Effector memory CD8-positive, alpha-beta T cell (primary cell): ENCODE measurements around the gene PPFIBP1.
"Not testable (repeated sequence)": the region's sequence is repeated elsewhere in the genome, so short reads cannot be mapped to it uniquely, and the experiment has no call there.

Source experiments
- ATAC-seq: fragments of 150-1000 bp; cut with Tn5 transposase; replicated peaks from 2 replicates; pipeline ENCODE4 v1.10.0; 2021; ENCODE audit warnings: mild to moderate bottlenecking, moderate library complexity
- DNase-seq, 3 experiments: peaks; one replicate each; pipeline ENCODE4 v3.0.0; 2021
- H3K27ac Mint-ChIP-seq, 2 donors: one replicate each; pipeline ENCODE4 v1.8.0; 2022; ENCODE audit warnings: mild to moderate bottlenecking in 2 of 2, mixed read lengths in 2 of 2, moderate library complexity in 2 of 2
- H3K27me3 Mint-ChIP-seq, 2 donors: one replicate each; pipeline ENCODE4 v1.8.0; 2022; ENCODE audit warnings: mixed read lengths in 2 of 2
- H3K36me3 Mint-ChIP-seq: one replicate; pipeline ENCODE4 v1.8.0; 2022; ENCODE audit warnings: mild to moderate bottlenecking, moderate library complexity, mixed read lengths; ENCODE audit not compliant: insufficient read depth
- H3K4me1 Mint-ChIP-seq, 2 donors: one replicate each; pipeline ENCODE4 v1.8.0; 2022; ENCODE audit warnings: low read depth in 2 of 2, mixed read lengths in 2 of 2
- H3K4me3 Mint-ChIP-seq, 2 donors: one replicate each; pipeline ENCODE4 v1.8.0; 2022; ENCODE audit warnings: mild to moderate bottlenecking in 2 of 2, mixed read lengths in 2 of 2, moderate library complexity in 2 of 2
- H3K9me3 Mint-ChIP-seq, 2 donors: one replicate each; pipeline ENCODE4 v1.8.0; 2022; ENCODE audit warnings: mixed read lengths in 2 of 2

Gene PPFIBP1

DNA sequence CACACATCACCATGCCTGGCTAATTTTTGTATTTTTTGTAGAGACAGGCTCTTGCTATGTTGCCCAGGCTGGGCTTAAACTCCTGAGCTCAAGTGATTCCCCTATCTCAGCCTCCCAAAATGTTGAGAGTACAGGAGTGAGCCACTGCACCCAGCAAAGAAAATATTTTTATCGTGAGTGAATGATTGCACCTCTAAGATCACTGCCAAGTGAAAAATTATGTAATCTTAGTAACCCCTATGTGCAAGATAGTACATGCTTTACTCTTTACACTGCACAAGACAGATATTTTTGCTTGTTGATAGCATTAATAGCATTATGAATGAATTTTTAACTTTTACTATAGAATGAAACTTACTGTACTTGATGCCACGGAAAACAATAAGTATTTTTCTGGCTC is 183.2 kb downstream of the PPFIBP1 start:
- ATAC-seq: no peak
- Mint-ChIP-seq H3K36me3 (peaks cover 13% of the 10 kb centered on the region), H3K27me3 (no peaks in the 10 kb centered on the region), H3K27ac (no peak overlapping the region), H3K4me3 (no peak overlapping the region), H3K9me3 (no peaks in the 10 kb centered on the region), H3K4me1 (peaks cover 14 to 19% of the 10 kb centered on the region in 2 donors)
- no peak for DNase-seq

DNA sequence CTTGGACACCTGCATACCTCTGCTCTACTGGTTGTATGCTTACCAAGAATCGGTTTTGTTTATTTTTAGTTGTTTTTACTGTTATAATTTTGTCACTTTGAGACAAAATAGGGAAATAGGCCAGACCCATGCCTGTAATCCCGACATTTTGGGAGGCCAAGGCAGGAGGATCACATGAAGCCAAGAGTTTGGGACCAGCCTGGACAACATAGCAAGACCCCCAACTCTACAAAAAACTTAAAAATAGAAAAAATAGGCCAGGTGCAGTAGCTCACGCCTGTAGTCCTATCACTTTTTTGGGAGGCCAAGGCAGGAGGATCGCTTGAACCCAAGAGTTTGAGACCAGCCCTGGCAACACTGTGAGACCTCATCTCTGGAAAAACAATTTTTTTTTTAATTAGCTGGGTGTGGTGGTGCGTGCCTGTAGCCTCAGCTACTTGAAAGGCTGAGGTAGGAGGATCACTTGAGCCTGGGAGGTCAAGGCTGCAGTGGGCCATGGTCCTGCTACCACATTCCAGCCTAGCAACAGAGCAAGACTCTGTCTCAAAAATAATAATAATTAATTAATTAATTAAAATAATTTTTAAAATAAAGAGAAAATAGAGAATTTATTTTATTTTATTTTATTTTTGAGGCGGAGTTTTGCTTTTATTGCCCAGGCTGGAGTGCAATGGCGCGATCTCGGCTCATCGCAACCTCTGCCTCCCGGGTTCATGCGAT is 185.4 kb downstream of the PPFIBP1 start:
- ATAC-seq: no peak
- H3K4me3 Mint-ChIP-seq: peak overlapping the region; percentile 92 to 98
- H3K27me3 Mint-ChIP-seq: no peaks in the 10 kb centered on the region
- no peak for DNase-seq
- H3K9me3 Mint-ChIP-seq: no peaks in the 10 kb centered on the region
- H3K27ac Mint-ChIP-seq: no peak overlapping the region
- peaks cover 22 to 34% of the 10 kb centered on the region in 2 donors for H3K4me1 Mint-ChIP-seq
- H3K36me3 Mint-ChIP-seq: peaks cover 17% of the 10 kb centered on the region

- peak overlapping the region; percentile 94 to 98 for H3K27ac Mint-ChIP-seq
- peaks cover 18% of the 10 kb centered on the region for H3K36me3 Mint-ChIP-seq
- H3K4me3 Mint-ChIP-seq: peak overlapping the region; percentile 92 to 98
- H3K9me3 Mint-ChIP-seq: no peaks in the 10 kb centered on the region
- H3K27me3 Mint-ChIP-seq: no peaks in the 10 kb centered on the region
- no peak for DNase-seq
- peaks cover 22 to 34% of the 10 kb centered on the region in 2 donors for H3K4me1 Mint-ChIP-seq
- peak; percentile 41 for ATAC-seq
These were observed 186.1 kb downstream of the PPFIBP1 start for GRCh38 chr12:27709932-27710591.

- Mint-ChIP-seq H3K36me3 (peaks cover 18% of the 10 kb centered on the region), H3K27ac (peak within 1 kb of the TSS; percentile 94 to 98), H3K9me3 (no peaks in the 10 kb centered on the region), H3K27me3 (no peaks in the 10 kb centered on the region), H3K4me3 (peak within 1 kb of the TSS; percentile 92 to 98), H3K4me1 (peaks cover 22 to 34% of the 10 kb centered on the region in 2 donors)
- peak; percentile 96 for ATAC-seq
- peak; percentile 86 to 91 (median 88) for DNase-seq
These were observed 186.7 kb downstream of the PPFIBP1 start, which contains the start of gene MRPS35 for GRCh38 chr12:27710592-27711316. TSS of gene MRPS35 (plus strand) at chr12:27710832. CDS start at chr12:27710844, 12 bp downstream.

DNA sequence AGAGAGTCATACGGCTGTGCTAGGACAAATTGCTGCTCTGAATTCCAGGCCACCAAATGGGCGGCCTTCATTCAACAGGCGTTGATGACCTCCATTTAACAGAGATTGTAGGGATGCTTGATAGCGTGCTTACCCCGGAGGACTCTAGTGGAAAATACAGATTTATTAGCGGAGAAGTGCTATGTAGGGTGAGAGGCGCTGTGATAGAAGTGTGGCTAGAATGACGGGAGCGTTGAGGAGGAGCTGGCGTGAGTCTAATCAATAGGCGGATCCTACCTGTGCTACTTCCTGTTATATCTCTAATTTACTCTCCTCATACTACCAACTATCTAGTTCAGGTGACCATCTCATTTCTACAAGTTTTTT is 187.3 kb downstream of the PPFIBP1 start:
- Mint-ChIP-seq H3K4me1 (peaks cover 22 to 34% of the 10 kb centered on the region in 2 donors), H3K27me3 (no peaks in the 10 kb centered on the region), H3K4me3 (peak overlapping the region; percentile 92 to 98), H3K27ac (peak overlapping the region; percentile 94 to 98), H3K36me3 (peaks cover 18% of the 10 kb centered on the region), H3K9me3 (no peaks in the 10 kb centered on the region)
- peak in 1 of 3 experiments; percentile 2 for DNase-seq
- ATAC-seq: no peak

GRCh38 chr12:27711967-27712366 is 188.0 kb downstream of the PPFIBP1 start:
- H3K27ac Mint-ChIP-seq: peak overlapping the region in 1 of 2 donors; percentile 94

GRCh38 chr12:27723212-27723611 is 199.2 kb downstream of the PPFIBP1 start:
- Mint-ChIP-seq H3K27me3 (no peaks in the 10 kb centered on the region), H3K9me3 (no peaks in the 10 kb centered on the region), H3K4me3 (no peak overlapping the region), H3K4me1 (peaks cover 1 to 6% of the 10 kb centered on the region in 2 donors), H3K36me3 (peaks cover 76% of the 10 kb centered on the region), H3K27ac (no peak overlapping the region)
- ATAC-seq (no peak), DNase-seq (no peak)

More at GRCh38 chr12:27711967-27712366, 188.0 kb downstream of the PPFIBP1 start:
- no peaks in the 10 kb centered on the region for H3K27me3 Mint-ChIP-seq
- peak overlapping the region; percentile 92 to 98 for H3K4me3 Mint-ChIP-seq
- H3K4me1 Mint-ChIP-seq: peaks cover 22 to 34% of the 10 kb centered on the region in 2 donors
- ATAC-seq (no peak), DNase-seq (no peak)
- H3K36me3 Mint-ChIP-seq: peaks cover 20% of the 10 kb centered on the region
- H3K9me3 Mint-ChIP-seq: no peaks in the 10 kb centered on the region

GRCh38 chr12:27730097-27730588 is 206.1 kb downstream of the PPFIBP1 start:
- peaks cover 0 to 1% of the 10 kb centered on the region in 2 donors for H3K4me1 Mint-ChIP-seq

DNA sequence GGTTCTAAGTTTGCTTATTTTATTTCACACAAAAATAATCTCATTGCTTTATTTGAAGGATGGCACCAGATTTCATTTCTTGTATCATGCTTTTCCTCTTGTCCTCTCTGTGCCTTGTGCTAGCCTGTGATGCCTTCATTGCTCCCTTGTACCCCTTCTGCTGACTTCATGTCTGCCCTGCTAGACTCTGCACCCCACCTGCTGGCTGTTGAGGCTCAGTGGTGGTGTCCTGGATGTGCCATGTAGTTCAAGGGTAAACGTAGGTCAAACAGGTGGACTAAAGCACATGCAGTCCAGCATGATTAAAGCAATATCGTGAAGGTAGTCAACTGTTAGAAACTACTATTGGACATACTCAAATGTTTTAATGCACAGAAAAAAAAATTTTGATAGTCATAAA is 208.3 kb downstream of the PPFIBP1 start:
- Mint-ChIP-seq H3K4me1 (no peaks in the 10 kb centered on the region), H3K27ac (no peak overlapping the region)
- ATAC-seq: no peak

More at GRCh38 chr12:27730097-27730588, 206.1 kb downstream of the PPFIBP1 start:
- H3K4me3 Mint-ChIP-seq: no peak overlapping the region
- H3K27me3 Mint-ChIP-seq: no peaks in the 10 kb centered on the region
- DNase-seq: no peak
- no peaks in the 10 kb centered on the region for H3K9me3 Mint-ChIP-seq
- ATAC-seq: no peak
- peaks cover 55% of the 10 kb centered on the region for H3K36me3 Mint-ChIP-seq
- no peak overlapping the region for H3K27ac Mint-ChIP-seq

GRCh38 chr12:27733052-27733656 is 209.1 kb downstream of the PPFIBP1 start:
- Mint-ChIP-seq H3K27me3 (no peaks in the 10 kb centered on the region), H3K4me1 (peaks cover 0 to 3% of the 10 kb centered on the region in 2 donors), H3K36me3 (peaks cover 56% of the 10 kb centered on the region), H3K9me3 (no peaks in the 10 kb centered on the region), H3K4me3 (no peak overlapping the region), H3K27ac (no peak overlapping the region)
- DNase-seq (peak in 2 of 3 experiments; percentile 12 to 17), ATAC-seq (peak; percentile 70)

More for the DNA sequence above, 208.3 kb downstream of the PPFIBP1 start:
- H3K27me3 Mint-ChIP-seq: no peaks in the 10 kb centered on the region
- H3K4me3 Mint-ChIP-seq: no peak overlapping the region
- DNase-seq: no peak
- H3K36me3 Mint-ChIP-seq: peaks cover 47% of the 10 kb centered on the region
- H3K9me3 Mint-ChIP-seq: no peaks in the 10 kb centered on the region

DNA sequence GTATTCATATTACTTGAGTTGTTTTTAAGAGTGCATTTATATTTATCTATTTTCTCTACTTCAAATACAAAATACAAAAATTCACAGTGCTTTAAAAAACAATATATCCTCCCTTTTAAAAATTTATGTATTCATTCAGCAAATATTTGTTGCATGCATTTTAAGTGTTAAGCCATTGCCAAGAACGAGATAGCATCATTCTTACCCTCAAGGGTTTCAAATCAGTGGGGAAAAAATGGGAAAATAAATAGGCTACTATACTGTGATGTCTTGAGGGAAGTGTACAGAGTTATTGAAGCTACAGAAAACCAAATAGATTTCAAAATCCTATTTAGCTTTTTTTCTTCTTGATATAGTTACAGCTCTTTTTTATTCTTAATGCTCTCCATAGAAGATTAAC is 209.8 kb downstream of the PPFIBP1 start:
- peaks cover 60% of the 10 kb centered on the region for H3K36me3 Mint-ChIP-seq
- H3K27me3 Mint-ChIP-seq: no peaks in the 10 kb centered on the region
- H3K4me1 Mint-ChIP-seq: peaks cover 0 to 3% of the 10 kb centered on the region in 2 donors
- H3K4me3 Mint-ChIP-seq: no peak overlapping the region
- no peak for DNase-seq
- no peaks in the 10 kb centered on the region for H3K9me3 Mint-ChIP-seq
- H3K27ac Mint-ChIP-seq: no peak overlapping the region
- ATAC-seq: no peak

DNA sequence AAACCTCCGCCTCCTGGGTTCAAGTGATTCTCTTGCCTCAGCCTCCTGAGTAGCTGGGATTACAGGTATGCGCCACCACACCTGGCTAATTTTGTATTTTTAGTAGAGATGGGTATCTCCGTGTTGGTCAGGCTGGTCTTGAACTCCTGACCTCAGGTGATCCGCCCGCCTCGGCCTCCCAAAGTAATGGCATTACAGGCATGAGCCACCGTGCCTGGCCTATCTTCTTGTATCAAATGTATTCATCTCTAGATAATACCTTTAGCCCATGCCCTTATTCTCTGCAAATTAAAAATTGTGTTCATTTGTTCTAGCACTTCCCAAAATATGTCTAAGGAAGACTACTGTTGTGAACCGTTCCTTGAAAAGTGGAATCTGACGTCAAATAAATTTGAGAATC is 210.3 kb downstream of the PPFIBP1 start:
- not testable (repeated sequence) for ATAC-seq, H3K9me3 Mint-ChIP-seq, H3K4me3 Mint-ChIP-seq, DNase-seq, H3K27ac Mint-ChIP-seq, H3K27me3 Mint-ChIP-seq, H3K4me1 Mint-ChIP-seq
- H3K36me3 Mint-ChIP-seq: peaks cover 62% of the 10 kb centered on the region

DNA sequence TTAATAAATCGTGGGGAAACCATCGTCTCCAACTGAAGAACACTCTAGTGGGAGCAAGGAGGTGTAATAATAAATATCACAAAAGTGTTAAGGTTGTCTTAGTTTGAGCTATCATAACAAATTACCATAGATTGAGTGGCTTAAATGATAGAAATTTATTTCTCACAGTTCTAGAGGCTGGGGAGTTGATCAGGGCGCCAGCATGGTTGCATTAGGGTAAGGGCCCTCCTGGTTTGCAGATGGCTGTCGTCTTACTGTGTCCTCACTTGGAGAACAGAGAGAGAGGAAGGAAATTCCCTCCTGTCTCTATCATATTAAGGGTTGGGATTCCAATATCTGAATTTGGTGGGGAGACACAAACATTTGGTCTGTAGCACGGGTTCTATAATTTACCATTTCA is 219.6 kb downstream of the PPFIBP1 start:
- H3K4me3 Mint-ChIP-seq: no peak overlapping the region
- H3K27me3 Mint-ChIP-seq: no peaks in the 10 kb centered on the region
- ATAC-seq (no peak), DNase-seq (no peak)
- H3K27ac Mint-ChIP-seq: no peak overlapping the region
- peaks cover 36% of the 10 kb centered on the region for H3K36me3 Mint-ChIP-seq
- no peaks in the 10 kb centered on the region for H3K9me3 Mint-ChIP-seq
- H3K4me1 Mint-ChIP-seq: peaks cover 0 to 9% of the 10 kb centered on the region in 2 donors
